MM.1S (cell line): ENCODE results near the gene GABRA5.

Experiments used
- CTCF ChIP-seq: fragments of 300-600 bp; sonication (generic); IDR thresholded peaks from 2 replicates; pipeline ENCODE4 v1.5.1; 2016; ENCODE audit warnings: antibody characterized with exemption, low read length, mixed read lengths
- EZH2 ChIP-seq: fragments of 300-600 bp; sonication (generic); optimal IDR thresholded peaks from 2 replicates; pipeline ENCODE3; 2017; ENCODE audit warnings: low read depth, mild to moderate bottlenecking, antibody characterized with exemption, low read length, mixed read lengths
- EZH2phosphoT487 ChIP-seq: fragments of 300-600 bp; sonication (generic); IDR thresholded peaks from 2 replicates; pipeline ENCODE4 v1.6.1; 2018; ENCODE audit warnings: antibody characterized with exemption, low read length

GRCh38 chr15:26945046-26945445, 78.2 kb downstream of the GABRA5 start:
- no peak for TF ChIP-seq CTCF
- no peak for TF ChIP-seq EZH2
- TF ChIP-seq EZH2phosphoT487 = no peak
